ENCODE data around the gene CR1L. TPM values are rescaled to one million over a fixed set of nuclear protein-coding genes. Genes with fewer than 3 reads are reported as not detected.

The CR1L gene
- total and polyA plus RNA-seq, 9 of the 15 experiments (the other 6 are each of a cell fraction or from before 2014, with no cell fraction given) = 10.1 to 74.8 (median 34.3) TPM

GRCh38 chr1:207673399-207673798 is 28.5 kb downstream of the CR1L start (continued):
- TF ChIP-seq ZBTB12 (CRISPR knock-in tag; IDR thresholded peaks at IDR 0.05) (no peak), E2F3 (CRISPR knock-in tag; IDR thresholded peaks at IDR 0.05) (no peak), ZNF280B (CRISPR knock-in tag; IDR thresholded peaks at IDR 0.05) (no peak), MAFG (tag; conservative IDR thresholded peaks at IDR 0.05) (peak; percentile 87), ELF4 (CRISPR knock-in tag; IDR thresholded peaks at IDR 0.05) (no peak), STAT6 (CRISPR knock-in tag; IDR thresholded peaks at IDR 0.05) (no peak), NR3C1 (CRISPR knock-in tag; IDR thresholded peaks at IDR 0.05) (no peak), NCOR1 (IDR thresholded peaks at IDR 0.05) (no peak), MAFF (IDR thresholded peaks at IDR 0.05; ENCODE audit: low read length) (peak; percentile 65), ZNF175 (CRISPR knock-in tag; IDR thresholded peaks at IDR 0.05; ENCODE audit: low read depth) (no peak), POLR3G (IDR thresholded peaks at IDR 0.05; ENCODE audit: extremely low read depth, insufficient read length, insufficient replicate concordance) (no peak), RBM25 (IDR thresholded peaks at IDR 0.05; ENCODE audit: low read depth, low read length, severe bottlenecking) (peak; percentile 55), TBL1XR1 (IDR thresholded peaks at IDR 0.05; ENCODE audit: low read length in 2 of 2) (no peak), ARID1B (IDR thresholded peaks at IDR 0.05) (peak; percentile 54; the same call in 1 of the 2 replicates), MAFK (IDR thresholded peaks at IDR 0.05; ENCODE audit: low read length) (peak; percentile 51; the same call in 1 of the 2 replicates), FOSL1 (tag; conservative IDR thresholded peaks at IDR 0.05) (peak; percentile 37; the same call in 1 of the 2 replicates), RAD51 (IDR thresholded peaks at IDR 0.05; ENCODE audit: borderline replicate concordance, low read depth) (no peak), DPF2 (IDR thresholded peaks at IDR 0.05) (peak; percentile 71), ARNT (IDR thresholded peaks at IDR 0.05) (peak in 1 of 2 experiments; percentile 10; a peak in 1 of 4 replicates), SMAD4 (CRISPR knock-in tag; conservative IDR thresholded peaks at IDR 0.05) (0 out of 2 replicates have a peak, but pooled peaks have one; percentile 13), MLX (CRISPR knock-in tag; conservative IDR thresholded peaks at IDR 0.05) (no peak), ZSCAN29 (IDR thresholded peaks at IDR 0.05) (0 out of 2 replicates have a peak, but pooled peaks have one; percentile 48), SMARCE1 (IDR thresholded peaks at IDR 0.05) (peak; percentile 37; the same call in 1 of the 2 replicates), ZNF324 (CRISPR knock-in tag; IDR thresholded peaks at IDR 0.05) (no peak)

Measured in K562 (cell line).